Measurements from ENCODE around the gene HNRNPF.

GRCh38 chr10:43386981-43387677 is 21.9 kb downstream of the HNRNPF start:
- TF ChIP-seq, protein P1, sequence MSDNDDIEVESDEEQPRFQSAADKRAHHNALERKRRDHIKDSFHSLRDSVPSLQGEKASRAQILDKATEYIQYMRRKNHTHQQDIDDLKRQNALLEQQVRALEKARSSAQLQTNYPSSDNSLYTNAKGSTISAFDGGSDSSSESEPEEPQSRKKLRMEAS (IDR thresholded peaks at IDR 0.05): no peak
- TF ChIP-seq NFIC (IDR thresholded peaks at IDR 0.05): no peak
- no peak for TF ChIP-seq RAD21 (IDR thresholded peaks at IDR 0.05; ENCODE audit: low read depth)
- TF ChIP-seq CREB1 (IDR thresholded peaks at IDR 0.05; ENCODE audit: low read depth): no peak
- no peak for TF ChIP-seq USF1 (IDR thresholded peaks at IDR 0.05)
- TF ChIP-seq CEBPB (IDR thresholded peaks at IDR 0.05): no peak
- no peak for TF ChIP-seq EP300 (IDR thresholded peaks at IDR 0.05; ENCODE audit: borderline replicate concordance)

Data from Ishikawa (cell line).